T-helper 1 cell treated with Interleukin-12 subunit alpha and Interleukin-12 subunit beta and Interleukin-4 antibody, amounts not matched to agents 30 ng/mL and 1 ng/mL, for 36 hours (primary cell): ENCODE measurements around the gene CHD1L. TPM values are rescaled to one million over a fixed set of nuclear protein-coding genes. Genes with fewer than 3 reads are reported as not detected.
"Not testable (repeated sequence)": the region's sequence is repeated elsewhere in the genome, so short reads cannot be mapped to it uniquely, and the experiment has no call there.

Experiments
- intact Hi-C: fragments of 100-400 bp; cut with micrococcal nuclease; formaldehyde crosslinking; loops from one replicate; pipeline ENCODE4 v1.15.1; 2024
- total RNA-seq: library from RNA; stranded (reverse); gene quantifications from 2 replicates; pipeline ENCODE4 v1.2.3, GENCODE V29; 2022

Gene CHD1L
- total RNA-seq, 1 donor from 2014 or later: 51.2 TPM

GRCh38 chr1:147264158-147264768, 21.8 kb downstream of the CHD1L start:
- intact Hi-C loops: no loop called here

- intact Hi-C loops: no loop called here
Observed at GRCh38 chr1:147266381-147266780, 23.9 kb downstream of the CHD1L start.

GRCh38 chr1:147267711-147268110, 25.2 kb downstream of the CHD1L start:
- intact Hi-C loops: no loop called here

- intact Hi-C loops: loop anchor here (5.0 kb wide), 1 partner anchor 357 kb away; no protein-coding TSS in a partner anchor
Observed at GRCh38 chr1:147270721-147271120, 28.2 kb downstream of the CHD1L start.

GRCh38 chr1:147272042-147272441, 29.6 kb downstream of the CHD1L start:
- intact Hi-C loops: loop anchor here (2.0 to 5.0 kb wide), 2 partner anchors 355 to 369 kb away; no protein-coding TSS in a partner anchor

- intact Hi-C loops: loop anchor here (1.0 to 5.0 kb wide), 5 partner anchors 117 to 619 kb away; no protein-coding TSS in a partner anchor
Observed at GRCh38 chr1:147273409-147274336, 31.2 kb downstream of the CHD1L start.

GRCh38 chr1:147281950-147282349, 39.5 kb downstream of the CHD1L start:
- intact Hi-C loops: no loop called here

- intact Hi-C loops: no loop called here
Observed at GRCh38 chr1:147283011-147283410, 40.5 kb downstream of the CHD1L start.

GRCh38 chr1:147287133-147287865, 44.8 kb downstream of the CHD1L start:
- intact Hi-C loops: no loop called here

GRCh38 chr1:147292012-147292411, 49.5 kb downstream of the CHD1L start:
- intact Hi-C loops: no loop called here

GRCh38 chr1:147292631-147293251, 50.3 kb downstream of the CHD1L start:
- intact Hi-C loops: no loop called here

- intact Hi-C loops: no loop called here
Observed at GRCh38 chr1:147297438-147297837, 55.0 kb downstream of the CHD1L start.

- intact Hi-C loops: not testable (repeated sequence)
Observed at GRCh38 chr1:147305803-147306202, 63.3 kb downstream of the CHD1L start.

GRCh38 chr1:147316968-147317367, 74.5 kb downstream of the CHD1L start:
- intact Hi-C loops: no loop called here

- intact Hi-C loops: not testable (repeated sequence)
Observed at GRCh38 chr1:147326933-147327687, 84.6 kb downstream of the CHD1L start.

GRCh38 chr1:147334292-147334691, 91.8 kb downstream of the CHD1L start:
- intact Hi-C loops: no loop called here

- intact Hi-C loops: no loop called here
Observed at GRCh38 chr1:147336291-147336690, 93.8 kb downstream of the CHD1L start.

GRCh38 chr1:147337040-147337630, 94.7 kb downstream of the CHD1L start:
- intact Hi-C loops: no loop called here

GRCh38 chr1:147338571-147338970, 96.1 kb downstream of the CHD1L start:
- intact Hi-C loops: no loop called here

GRCh38 chr1:147341246-147341645, 98.8 kb downstream of the CHD1L start:
- intact Hi-C loops: no loop called here
